T-helper 2 cell (primary cell): ENCODE measurements around the gene TSSK2.

Experiments used
- DNase-seq, 5 experiments: peaks; one replicate each; pipeline versions ENCODE4 v3.0.0 to v3.0.0-alpha.2; 2012 to 2022

Gene TSSK2

DNA sequence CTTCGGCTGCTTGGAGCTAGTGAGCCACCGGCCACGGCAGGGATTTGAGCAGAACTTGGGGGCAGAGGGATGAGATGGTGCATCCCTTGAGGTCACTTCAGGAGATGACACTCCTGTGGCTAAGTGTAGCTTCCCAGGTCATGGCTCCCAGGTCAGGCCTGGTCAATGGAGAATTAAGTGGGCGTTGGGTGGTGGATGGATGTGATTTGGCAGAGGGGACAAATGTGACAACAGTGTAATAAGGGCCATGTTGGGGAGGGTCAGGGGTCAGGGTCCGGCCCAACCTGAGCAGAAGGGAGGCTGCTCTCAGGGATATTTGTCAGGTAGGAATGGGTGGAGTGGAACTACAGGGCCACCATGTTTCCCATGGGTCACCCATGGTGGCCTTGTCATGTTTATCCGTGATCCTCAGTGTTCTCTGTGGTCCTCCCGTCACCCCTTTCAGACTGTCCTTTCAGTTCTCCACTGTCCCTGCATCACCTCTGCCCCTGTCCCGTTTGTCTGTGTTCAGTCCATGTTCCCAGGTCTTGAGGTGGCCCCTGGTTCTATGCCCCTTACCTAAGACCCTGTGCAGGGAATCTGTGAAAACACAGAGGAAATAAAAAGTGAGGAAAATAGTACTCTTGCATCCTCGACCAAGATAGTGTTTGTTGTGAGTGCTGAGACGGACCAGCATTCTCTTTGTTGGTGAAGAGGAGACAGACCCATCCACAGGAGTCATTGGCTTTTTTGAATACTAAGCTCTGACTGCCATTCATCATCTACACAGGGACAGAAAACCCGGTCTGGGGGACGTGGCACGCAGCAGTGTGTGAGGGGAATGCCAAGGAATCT, 41.3 kb downstream of the TSSK2 start:
- no peak for DNase-seq

DNA sequence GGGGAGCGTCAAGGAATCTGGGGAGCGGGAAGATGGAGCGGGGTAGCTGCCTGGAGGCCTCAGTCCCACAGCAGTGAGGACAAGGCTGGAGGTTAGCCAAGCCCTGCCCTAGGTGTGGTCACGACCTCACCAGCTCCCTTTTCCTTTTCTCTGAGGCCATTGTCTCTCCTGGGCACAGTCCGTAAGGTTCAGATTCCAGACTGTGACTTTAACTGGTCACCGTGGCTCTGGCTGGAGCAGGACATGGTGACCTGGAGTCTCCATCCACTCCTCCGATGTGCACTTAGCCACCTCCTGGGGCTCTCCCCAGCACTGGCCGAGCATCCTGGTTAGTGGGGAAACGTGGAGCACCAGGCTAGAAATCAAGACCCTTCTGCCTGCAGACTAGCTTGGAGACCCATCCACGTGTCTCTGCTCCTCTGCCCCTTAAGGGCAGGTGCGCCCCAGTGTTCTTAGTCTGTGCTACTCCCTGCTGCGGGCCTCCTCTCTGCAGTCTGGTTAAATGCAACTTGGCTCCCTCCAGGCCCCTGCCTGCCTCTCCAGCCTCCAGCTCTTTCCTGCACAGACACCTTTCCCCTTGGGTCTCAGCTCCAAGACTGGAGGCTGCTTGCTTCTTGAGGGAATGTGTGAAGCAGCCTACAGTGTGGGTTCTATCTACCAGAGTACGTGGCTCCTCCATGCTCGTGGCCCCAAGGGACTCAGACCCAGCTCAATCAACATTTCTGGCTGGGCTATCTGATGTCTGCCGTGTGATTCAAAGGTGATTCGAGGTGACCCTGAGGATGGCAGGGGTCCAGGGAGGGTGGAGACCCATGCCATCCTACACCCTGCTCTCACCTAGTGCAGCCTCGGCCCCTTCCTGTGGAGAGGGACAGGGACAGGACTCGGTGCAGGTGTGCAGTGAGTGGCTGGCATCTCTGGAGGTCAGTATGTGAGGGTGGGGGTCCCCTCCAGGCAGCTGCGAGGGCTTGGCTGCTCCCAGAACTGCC, 42.2 kb downstream of the TSSK2 start:
- no peak for DNase-seq

DNA sequence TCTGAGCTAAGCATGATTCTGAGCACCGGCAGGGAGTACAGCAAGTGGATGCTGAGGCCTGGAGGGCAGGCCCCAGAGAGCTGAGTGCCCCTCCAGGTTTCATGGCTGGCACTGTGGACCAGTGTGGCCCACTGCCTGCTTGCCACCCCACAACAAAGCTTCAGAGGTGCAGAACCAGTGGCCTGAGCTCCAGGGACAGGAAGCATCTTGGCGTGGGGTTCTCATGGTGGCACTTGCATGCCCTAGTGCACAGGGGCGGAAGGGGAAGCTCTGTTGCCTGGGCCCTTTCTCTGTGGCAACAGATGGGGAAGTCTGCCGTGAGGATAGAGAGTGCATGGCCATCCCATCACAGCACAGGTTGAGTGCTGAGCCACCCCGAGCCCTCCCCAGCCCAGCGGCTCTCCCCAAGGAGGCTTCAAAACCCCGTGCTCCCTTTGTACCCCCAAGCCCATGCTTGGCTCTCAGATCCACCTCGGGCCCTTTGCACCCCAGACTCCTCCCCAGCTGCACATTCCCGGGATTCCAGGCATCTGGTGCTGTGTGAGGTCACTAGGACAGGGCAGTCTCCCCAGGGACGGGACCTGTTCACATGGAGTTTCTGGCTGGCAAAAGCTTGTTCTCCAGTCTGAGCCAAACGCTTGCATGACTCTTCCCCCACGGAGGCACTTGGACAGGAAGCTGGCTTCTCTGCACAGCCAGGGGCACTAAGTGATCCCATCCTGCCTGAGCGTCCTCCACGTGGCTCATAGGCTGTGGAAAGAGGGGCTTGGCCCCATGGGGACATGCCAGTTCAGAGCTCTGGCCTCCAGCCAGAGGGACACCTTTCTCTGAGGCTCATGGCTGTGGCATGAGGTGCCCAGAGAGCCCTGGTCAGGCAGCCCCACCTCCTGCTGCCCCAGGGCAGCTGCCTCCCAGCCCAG, 43.3 kb downstream of the TSSK2 start:
- DNase-seq, result no peak

DNA sequence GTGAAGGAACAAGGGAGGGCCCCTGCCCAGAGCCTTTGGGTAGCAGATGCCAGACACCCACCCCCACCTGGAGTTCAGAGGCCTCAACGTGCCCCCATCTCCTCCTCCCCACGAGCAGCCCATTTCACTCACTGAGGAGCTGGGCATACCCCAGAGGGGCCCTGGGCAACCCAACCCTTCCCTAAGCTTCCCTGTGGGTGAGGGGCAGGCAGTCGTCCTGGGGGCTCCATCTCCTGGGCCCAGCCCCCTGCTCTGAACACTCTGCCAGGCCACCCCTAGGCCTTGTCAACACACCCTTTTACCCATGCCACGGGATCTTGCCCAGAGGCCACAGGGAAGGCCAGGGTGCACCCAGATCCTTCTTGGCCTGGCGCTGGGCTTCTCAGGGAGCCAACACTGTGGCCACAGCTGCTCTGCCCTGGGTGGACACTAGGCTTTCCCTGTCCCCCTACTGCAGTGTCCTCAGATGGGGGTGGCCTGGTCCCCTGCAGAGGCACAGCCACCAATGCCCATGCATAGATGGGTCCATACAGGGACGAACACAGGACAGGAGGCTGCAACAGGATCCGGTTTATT, 44.0 kb downstream of the TSSK2 start:
- DNase-seq, result no peak

DNA sequence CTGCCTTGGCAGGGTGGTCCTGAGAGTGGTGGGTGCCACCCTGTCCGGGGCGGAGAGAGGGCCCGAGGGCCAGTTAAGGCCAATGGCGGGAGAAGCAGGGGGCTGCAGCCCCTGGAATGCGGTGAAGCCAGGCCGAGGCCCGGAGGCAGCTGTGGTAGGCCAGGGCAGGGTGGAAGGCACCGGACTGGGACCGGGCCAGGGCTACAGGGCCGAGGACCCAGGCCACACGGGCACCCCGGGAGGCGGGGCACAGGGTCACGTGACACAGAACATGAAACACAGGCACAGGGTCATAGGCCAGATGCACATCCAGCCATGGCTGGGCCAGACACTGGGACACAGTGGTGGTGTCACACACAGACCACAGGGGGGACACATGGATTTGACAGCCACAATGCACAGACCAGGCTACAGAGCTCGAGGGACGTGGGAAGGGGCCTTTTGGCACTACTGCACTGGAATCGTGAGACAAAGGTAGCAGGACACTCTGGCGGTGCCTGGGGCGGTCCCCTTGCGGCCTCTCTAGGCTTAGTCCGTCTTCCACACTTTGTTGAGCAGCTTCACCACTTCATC, 44.6 kb downstream of the TSSK2 start:
- DNase-seq, result no peak

DNA sequence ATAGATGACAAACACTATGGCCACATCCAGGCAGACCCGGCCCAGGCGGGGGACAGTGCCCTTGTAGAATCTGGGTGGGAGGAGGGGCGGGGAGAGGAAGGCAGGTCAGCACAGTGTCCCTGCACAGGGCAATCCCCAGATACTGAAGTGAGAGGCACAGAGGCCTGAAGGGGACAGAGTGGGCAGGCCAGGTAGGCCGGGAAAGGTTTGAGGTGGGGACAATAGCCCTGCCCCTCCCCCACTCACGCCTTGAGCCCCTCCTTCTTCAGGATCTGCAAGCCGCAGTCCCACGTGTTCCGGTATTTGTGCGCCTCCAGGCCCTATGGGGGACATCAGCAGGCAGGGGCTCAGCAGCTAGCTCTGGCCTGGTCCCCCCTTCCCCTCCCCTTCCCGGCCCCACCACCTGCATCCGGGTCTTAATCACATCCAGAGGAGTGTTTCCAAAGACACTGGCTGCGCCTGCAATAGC, 45.1 kb downstream of the TSSK2 start:
- DNase-seq, result no peak

DNA sequence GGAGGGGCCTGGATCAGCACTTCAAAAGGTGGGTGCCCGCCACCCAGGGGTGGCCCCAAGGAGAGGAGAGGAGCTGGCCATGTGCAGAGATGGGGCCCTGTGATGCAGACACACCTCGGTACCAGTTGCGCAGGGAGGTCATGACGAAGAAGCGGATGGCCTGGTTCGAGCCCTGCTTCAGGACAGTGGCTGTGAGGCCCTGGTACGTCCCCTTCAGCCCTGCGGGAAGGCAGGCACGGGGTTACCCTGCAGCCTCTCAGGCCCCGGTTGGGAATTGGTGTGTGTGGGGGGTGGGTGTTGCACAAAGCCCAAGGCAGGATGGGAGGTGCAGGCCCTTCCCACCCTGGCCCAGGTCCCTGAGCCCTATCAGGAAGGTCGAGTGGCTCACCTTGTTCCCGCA, 45.6 kb downstream of the TSSK2 start:
- no peak for DNase-seq

DNA sequence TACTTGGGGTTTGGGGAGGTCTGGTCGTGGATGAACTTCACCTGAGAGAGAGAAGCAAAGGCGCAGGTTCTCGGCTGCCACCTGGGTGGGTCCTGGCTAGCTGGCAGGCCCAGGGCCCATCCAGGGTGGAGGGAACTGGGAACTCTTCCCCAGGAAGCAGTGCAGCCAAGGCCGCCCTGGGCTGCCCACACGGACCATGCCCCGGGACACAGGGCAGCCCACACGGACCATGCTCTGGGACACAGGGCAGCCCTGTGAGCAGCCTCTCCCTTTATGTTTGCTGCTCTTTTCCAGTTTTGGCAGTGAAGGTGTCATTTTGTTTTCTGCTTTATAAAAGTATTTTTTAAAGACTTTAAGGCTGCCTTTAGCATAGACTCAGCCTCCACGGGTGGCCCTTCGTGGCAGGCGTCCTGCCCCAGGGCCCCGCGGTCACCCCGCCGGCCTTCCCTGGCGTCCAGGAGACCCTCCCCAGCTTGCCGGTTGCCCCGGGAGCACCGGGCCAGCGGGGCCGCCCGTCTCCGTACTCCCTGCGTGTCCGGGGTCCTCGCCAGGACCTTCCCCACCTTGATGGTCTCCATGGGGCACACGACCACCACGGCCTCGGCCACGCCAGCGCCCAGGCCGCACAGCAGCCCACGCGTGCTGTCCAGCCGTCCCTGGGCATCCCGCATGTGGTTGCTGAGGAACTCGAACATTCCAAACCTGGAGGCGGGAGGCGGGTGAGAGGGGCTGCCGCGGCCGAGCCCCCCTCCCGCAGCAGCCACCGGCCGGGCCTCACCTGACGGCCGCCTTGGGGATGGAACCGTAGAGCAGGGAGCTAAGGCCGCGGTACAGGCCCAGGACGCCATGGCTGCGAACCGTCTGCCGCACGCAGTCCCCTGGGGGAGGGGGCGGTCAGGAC, 46.3 kb downstream of the TSSK2 start:
- DNase-seq, result no peak

DNA sequence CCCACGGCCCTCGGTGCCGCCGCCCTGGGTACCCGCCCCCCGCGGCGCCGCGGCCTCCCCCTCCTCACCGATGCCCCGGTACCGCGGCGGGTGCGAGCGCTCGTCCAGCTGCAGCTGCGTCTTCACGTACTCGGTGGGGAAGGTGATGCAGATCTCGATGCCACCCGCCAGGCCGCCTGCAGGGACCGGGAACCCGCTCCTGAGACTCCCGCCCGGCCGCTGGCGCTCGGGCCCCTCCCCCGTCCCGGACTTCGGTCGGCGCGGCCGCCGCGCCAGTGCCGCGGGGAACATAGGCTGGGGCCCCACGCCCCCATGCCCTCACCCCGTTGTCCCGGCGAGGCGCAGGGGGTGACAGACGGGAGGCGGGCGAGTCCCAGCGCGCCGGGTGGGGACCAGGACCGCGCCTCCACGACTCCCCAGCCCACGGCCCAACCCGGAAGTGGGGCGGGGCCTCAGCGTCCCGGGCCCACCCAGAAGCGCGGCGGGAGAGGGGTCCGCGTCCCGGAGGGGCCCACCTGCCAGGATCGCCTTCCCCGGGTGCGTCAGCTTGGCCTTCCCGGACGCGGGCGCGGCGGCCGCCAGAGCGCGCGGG, 47.1 kb downstream of the TSSK2 start:
- DNase-seq, result peak in 4 of 5 experiments; percentile 42 to 68 (median 56)

DNA sequence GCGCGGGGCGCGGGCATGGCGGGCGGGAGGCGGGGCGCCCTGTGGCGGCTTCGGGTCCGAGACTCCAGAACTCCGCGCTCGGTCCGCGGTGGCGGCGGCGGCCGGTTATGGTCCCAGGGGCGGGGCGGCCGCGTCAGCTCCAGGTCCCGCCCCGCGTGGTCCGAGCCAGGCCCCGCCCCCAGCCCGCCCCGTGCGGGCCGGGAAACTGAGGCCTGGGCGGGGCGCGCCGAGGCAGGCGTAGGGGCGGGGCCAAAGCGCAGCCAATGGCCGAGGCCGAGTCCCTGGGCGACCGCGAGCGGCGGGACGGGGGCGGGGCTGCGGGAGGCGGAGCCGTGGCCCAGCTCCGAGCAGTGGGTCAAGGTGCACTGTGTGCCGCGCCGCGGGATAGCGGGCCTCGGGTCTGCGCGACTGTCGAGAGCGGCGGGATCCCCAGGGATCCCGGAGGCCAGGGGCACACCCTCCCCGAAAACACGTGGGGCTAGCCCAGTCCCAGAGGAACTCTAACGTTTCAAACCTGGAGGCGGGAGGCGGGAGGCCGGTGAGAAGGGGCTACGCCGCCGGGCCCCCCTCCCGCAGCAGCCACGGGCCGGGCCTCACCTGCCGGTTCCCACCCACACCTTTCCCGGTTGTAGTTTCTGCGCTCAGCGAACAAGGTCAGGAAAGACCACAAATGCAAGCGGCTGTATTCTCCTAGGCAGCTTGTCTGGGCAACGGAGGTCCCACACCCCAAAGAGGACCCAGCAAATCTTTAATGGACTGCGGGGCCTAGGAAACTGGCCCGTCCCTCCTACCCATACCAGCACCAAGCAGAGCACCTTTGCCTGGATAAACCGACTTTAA, 47.8 kb downstream of the TSSK2 start, which contains the start of gene SLC25A1:
SLC25A1 (minus strand) TSS at position 80 of the 840 bp plus-strand sequence; CDS start at position 17, 63 bp downstream.
- peak; percentile 60 to 86 (median 69) for DNase-seq

DNA sequence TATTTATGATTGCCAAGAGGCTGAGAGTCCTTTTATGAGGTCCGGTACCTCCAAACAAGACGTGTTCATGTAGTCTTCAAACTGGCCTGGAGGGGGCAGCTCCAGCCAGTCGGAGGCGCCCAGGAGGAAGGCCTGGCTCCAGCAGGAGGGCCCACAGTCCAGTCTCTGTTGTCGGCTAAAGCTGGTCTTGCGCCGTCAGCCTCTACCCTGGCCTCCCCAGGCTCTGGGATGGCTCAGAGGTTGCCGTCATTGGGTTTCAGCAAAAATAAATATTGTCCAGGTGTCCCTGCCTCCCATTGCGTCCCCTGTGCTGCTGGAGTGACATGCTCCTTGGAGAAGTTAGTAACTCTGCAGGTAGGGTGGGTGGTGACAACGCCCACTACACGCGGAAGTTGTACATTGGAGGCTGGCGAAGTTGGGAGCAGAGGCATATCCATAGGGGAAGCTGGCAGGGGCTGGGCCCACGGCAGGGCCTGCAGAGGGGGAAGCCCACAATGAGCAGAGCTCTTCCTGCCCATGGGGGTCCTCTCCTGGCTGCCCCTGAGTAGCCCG, 48.5 kb downstream of the TSSK2 start:
- DNase-seq, result peak in 2 of 5 experiments; percentile 28 to 68

DNA sequence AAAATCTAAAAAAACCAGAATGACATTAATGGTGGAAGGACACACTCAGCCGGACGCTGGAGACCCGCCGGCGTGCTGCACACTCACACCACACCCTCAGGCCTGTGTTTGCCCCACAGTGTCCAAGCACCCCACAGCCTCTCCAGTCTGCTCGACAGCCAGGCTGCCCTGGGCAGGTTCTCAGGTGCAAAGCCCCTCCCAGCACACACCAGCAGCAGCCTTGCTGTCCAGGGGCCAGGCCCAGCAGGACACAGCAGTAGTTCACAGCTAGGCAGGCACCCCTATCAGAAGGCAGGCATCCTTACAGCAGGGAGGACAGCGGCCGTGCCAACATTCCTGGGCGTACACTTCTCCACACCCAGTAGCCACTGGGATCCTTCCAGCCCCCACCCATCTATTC, 49.1 kb downstream of the TSSK2 start:
- no peak for DNase-seq

DNA sequence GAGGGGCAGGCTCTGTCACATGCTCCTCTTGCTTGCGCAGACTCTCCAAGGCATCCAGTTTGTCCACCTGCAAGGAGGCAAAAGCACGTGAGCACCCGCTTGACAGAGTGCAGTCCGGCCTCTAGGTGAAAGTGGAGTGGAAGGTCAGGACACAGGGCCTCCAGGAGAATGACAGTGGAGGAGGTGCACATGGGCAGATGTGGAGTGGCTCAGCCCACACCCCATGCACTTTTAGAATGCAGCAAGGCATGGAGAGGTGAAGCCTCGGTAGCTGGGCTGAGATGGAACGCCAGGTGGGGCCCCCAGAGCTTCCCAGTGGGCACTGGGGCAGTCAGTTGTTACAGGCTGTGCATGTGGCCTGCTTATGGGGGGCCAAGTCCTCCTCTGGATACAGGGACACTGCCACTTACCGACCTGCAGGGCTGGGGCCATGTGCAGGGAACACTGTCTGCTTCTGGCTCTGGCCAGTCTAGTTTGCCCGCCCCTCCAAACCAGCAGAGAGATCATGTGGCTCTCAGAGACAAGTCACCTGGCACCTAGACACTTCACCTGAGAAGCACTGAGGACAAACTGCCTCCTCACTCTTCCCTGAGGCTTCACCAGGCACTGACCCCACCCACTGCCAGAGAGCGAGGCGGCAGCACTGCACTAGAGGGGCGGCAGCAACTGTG, 49.8 kb downstream of the TSSK2 start:
- no peak for DNase-seq

DNA sequence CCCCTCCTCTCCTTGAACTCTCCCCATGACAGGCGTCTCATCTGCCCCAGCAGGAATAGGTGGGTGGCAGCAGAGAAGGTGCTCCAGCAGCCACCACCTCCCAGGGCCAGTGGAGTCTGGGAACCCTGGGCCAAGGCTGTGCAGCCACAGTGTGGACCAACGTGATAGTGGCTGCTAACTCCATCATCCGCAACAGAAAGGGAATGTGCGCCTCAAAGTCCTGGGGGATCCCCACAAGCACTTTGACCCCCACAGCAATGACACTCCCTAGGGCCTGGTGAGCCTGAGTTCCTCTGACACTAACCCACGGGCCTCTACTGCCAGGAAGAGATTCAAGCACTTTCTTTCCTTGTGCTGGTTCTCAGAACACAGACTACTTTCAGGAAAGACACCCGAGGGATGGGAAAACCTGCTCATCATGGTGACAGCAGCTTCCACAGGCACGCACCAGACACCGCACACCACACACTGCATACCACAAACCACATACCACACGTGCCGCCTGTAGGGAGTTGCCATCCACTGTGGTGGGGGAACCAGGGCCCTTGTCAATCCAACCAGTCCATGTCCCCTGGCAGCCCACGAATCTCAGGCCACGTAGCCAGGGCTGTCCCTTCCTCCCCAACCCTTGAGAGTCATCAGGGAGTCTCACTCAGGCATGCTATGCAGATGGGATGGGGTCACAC, 50.8 kb downstream of the TSSK2 start:
- DNase-seq, result peak in 1 of 5 experiments; percentile 36
